ENCODE measurements around the gene CCDC157. TPM values are rescaled to one million over a fixed set of nuclear protein-coding genes. Genes with fewer than 3 reads are reported as not detected.

Gene CCDC157
- total RNA-seq, 1 donor, result 1.3 TPM

DNA sequence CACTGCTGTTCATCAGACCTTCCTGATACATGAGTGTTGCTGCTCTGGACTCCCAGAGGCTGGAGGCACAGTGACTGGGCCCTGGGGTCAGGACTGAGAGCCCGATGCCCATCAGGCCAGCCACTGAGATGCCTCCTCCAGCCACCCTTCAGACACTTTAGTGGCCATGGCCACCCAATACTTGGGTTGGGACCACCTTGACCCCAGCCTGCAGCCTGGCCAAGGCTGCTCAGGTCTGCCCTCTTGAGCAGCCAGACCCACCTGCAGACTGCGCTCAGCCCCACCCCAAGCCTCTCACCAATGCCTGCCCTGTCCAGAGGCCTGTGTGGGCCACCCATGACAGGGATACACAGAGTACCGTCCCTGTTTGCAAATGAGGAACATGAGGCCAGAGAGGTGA is 26.3 kb downstream of the CCDC157 start:
- H3K4me3 ChIP-seq (ENCODE audit: low read depth, low read length), result no peak overlapping the region
- DNase-seq (ENCODE audit: low read depth), result no peak
- TF ChIP-seq, protein P1, sequence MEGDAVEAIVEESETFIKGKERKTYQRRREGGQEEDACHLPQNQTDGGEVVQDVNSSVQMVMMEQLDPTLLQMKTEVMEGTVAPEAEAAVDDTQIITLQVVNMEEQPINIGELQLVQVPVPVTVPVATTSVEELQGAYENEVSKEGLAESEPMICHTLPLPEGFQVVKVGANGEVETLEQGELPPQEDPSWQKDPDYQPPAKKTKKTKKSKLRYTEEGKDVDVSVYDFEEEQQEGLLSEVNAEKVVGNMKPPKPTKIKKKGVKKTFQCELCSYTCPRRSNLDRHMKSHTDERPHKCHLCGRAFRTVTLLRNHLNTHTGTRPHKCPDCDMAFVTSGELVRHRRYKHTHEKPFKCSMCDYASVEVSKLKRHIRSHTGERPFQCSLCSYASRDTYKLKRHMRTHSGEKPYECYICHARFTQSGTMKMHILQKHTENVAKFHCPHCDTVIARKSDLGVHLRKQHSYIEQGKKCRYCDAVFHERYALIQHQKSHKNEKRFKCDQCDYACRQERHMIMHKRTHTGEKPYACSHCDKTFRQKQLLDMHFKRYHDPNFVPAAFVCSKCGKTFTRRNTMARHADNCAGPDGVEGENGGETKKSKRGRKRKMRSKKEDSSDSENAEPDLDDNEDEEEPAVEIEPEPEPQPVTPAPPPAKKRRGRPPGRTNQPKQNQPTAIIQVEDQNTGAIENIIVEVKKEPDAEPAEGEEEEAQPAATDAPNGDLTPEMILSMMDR (IDR thresholded peaks at IDR 0.05; ENCODE audit: insufficient read depth, low read depth, low read length), result no peak

DNA sequence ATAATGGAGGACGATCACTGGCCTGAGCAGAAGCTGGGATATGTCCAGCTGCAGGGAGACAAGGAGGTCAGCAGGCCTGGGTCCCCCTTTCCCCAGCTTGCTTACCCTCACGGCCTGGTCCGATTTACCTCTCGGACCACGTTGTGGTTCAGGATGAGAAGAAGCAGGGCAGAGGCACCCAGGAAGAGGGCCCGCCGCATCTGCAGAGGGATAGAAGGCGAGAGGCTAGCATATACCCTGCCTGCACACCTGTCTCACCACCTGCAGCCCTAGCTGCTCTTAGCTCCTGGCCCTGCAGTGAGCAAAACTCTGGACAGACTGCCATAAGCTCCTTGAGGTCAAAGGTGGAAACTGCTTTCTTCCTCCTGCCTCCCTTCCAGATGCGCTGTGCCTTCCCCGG is 29.1 kb downstream of the CCDC157 start:
- no peak overlapping the region for H3K4me3 ChIP-seq (ENCODE audit: low read depth, low read length)
- DNase-seq (ENCODE audit: low read depth), result no peak
- TF ChIP-seq, protein P1 (IDR thresholded peaks at IDR 0.05; ENCODE audit: insufficient read depth, low read depth, low read length), result no peak

DNA sequence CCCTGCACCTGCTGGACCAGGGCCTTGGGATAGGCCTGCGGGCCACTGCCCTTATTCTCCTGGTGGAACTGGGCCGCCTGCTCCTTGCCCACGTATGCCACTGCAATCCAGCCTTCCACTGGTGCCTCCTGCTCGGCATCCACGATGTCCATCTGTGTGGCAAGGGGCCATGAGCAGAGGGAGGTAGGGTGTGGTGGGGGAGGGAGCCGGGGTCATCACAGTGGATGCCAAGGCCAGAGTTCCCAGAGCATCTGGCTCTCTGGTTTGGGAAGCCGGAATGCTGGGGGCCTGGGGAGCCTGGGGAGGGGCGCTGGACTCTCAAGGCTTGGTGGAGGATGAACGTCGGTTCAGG is 29.8 kb downstream of the CCDC157 start:
- DNase-seq (ENCODE audit: low read depth), result no peak
- H3K4me3 ChIP-seq (ENCODE audit: low read depth, low read length), result peak overlapping the region; percentile 70
- TF ChIP-seq, protein P1 (IDR thresholded peaks at IDR 0.05; ENCODE audit: insufficient read depth, low read depth, low read length), result no peak

- H3K4me3 ChIP-seq (ENCODE audit: low read depth, low read length), result peak within 1 kb of the TSS; percentile 70
- DNase-seq (ENCODE audit: low read depth), result peak; percentile 74
These were observed 30.4 kb downstream of the CCDC157 start, which contains the start of gene RNF215 for GRCh38 chr22:30386960-30387827. Gene RNF215 (minus strand): TSS chr22:30387411. CDS start chr22:30387313, 98 bp downstream.

GRCh38 chr22:30390974-30391691 is 34.3 kb downstream of the CCDC157 start:
- DNase-seq (ENCODE audit: low read depth), result peak; percentile 72
- TF ChIP-seq, protein P1 (IDR thresholded peaks at IDR 0.05; ENCODE audit: insufficient read depth, low read depth, low read length), result peak; percentile 81
- no peak overlapping the region for H3K4me3 ChIP-seq (ENCODE audit: low read depth, low read length)

More at GRCh38 chr22:30386960-30387827, 30.4 kb downstream of the CCDC157 start, which contains the start of gene RNF215:
- TF ChIP-seq, protein P1 (IDR thresholded peaks at IDR 0.05; ENCODE audit: insufficient read depth, low read depth, low read length), result peak; percentile 81

DNA sequence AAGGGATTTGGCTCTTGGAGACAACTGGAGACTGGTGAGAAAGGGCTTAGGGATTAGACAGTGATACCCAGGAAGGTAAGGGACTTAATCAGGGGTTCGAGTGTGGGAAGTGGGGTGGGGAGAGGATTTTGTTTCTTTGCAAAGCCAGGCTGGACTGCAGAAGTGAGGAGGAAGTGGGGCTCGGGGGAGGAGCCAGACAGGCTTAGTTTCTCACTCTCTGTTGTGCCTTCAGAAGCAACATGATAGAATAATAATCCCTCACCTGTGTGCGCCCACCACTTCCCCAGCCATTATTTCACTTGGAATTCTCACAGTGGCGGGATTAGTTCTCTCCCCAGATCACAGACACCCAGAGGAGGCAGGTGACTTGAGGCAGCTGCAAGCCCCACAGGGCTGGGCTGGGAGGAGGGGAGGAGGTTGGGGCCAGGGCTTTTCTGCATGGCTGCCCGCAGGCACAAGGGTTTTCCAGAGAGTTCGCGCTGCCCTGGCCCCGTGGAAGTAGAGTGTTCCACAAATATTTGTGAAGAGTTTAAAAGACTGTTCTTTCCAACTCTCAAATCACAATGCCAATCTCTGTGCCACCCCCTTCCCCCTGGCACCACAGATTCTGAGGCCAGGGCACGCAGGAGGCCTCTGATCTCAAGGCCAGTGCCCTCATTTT is 36.0 kb downstream of the CCDC157 start:
- TF ChIP-seq, protein P1 (IDR thresholded peaks at IDR 0.05; ENCODE audit: insufficient read depth, low read depth, low read length), result no peak
- no peak for DNase-seq (ENCODE audit: low read depth)
- no peak overlapping the region for H3K4me3 ChIP-seq (ENCODE audit: low read depth, low read length)

Measured in fibroblast of villous mesenchyme (primary cell).